ENCODE measurements around the gene STIMATE.

- TF ChIP-seq POLR2A (IDR thresholded peaks at IDR 0.05) (no peak), CTCF (IDR thresholded peaks at IDR 0.05) (no peak)
Observed at GRCh38 chr3:52787672-52788625, 109.4 kb downstream of the STIMATE start.
